Measurements from ENCODE around the gene PTTG1IP.

GRCh38 chr21:44838039-44838895 is 35.2 kb downstream of the PTTG1IP start:
- TF ChIP-seq CTCF (IDR thresholded peaks at IDR 0.05) (no peak), ZFX (IDR thresholded peaks at IDR 0.05; ENCODE audit: borderline replicate concordance) (no peak)

Data from 22Rv1 (cell line).